Peyer's patch (tissue), 4 donors: Measurements from ENCODE around the gene TMPRSS3. TPM values are rescaled to one million over a fixed set of nuclear protein-coding genes. Genes with fewer than 3 reads are reported as not detected.

Source experiments
- DNase-seq, 3 donors: peaks; one replicate each; pipeline ENCODE4 v3.0.0-alpha.2; 2017 to 2019
- H3K27ac ChIP-seq, 4 donors: fragments of 200-600 bp; sonication (generic); one replicate each; pipeline ENCODE4 v1.5.1; 2016 to 2019
- H3K27me3 ChIP-seq, 2 donors: fragments of 200-600 bp; sonication (generic); one replicate each; pipeline ENCODE4 v1.5.1; 2019
- H3K36me3 ChIP-seq, 3 donors: fragments of 200-600 bp; sonication (generic); one replicate each; pipeline ENCODE4 v1.5.1; 2016 to 2019
- H3K4me1 ChIP-seq, 4 donors: fragments of 200-600 bp; sonication (generic); one replicate each; pipeline ENCODE4 v1.5.1; 2016 to 2019
- H3K4me3 ChIP-seq, 4 donors: fragments of 200-600 bp; sonication (generic); 1 replicate in 3 of 4; 2 replicates in 1 of 4; pipeline ENCODE4 v1.5.1; 2016 to 2019; ENCODE audit warnings: mild to moderate bottlenecking in 1 of 4
- H3K9me3 ChIP-seq, 4 donors: fragments of 200-600 bp; sonication (generic); one replicate each; pipeline ENCODE4 v1.5.1; 2016 to 2019; ENCODE audit warnings: mild to moderate bottlenecking in 1 of 4
- CTCF ChIP-seq, 6 experiments: fragments of 450-650 bp in 4 of 6; fragments of 200-600 bp in 2 of 6; sonication (generic) in 1 of 6; IDR thresholded peaks; one replicate each; pipeline ENCODE4 v1.5.1; 2017 to 2019; ENCODE audit warnings: antibody characterized with exemption in 6 of 6, mild to moderate bottlenecking in 3 of 6, moderate library complexity in 1 of 6
- POLR2A ChIP-seq, 2 donors: fragments of 450-650 bp; IDR thresholded peaks; one replicate each; pipeline ENCODE4 v1.5.1; 2017; ENCODE audit warnings: antibody characterized with exemption in 2 of 2, mild to moderate bottlenecking in 2 of 2, moderate library complexity in 2 of 2
- total RNA-seq, 4 donors: library from RNA; depleted of rRNA; stranded (reverse); fragments of >200 nt; gene quantifications; one replicate each; pipeline ENCODE4 v1.1.0, GENCODE V29; 2016

TMPRSS3 gene
- total RNA-seq, 4 donors from 2014 or later = 0.54 to 2.5 TPM; not detected in 2

- Histone ChIP-seq H3K27ac (no peak overlapping the region), H3K9me3 (no peaks in the 10 kb centered on the region), H3K4me1 (no peaks in the 10 kb centered on the region), H3K36me3 (no peaks in the 10 kb centered on the region), H3K4me3 (no peak overlapping the region), H3K27me3 (no peaks in the 10 kb centered on the region)
- DNase-seq = peak in 2 of 3 donors; percentile 16 to 34
- TF ChIP-seq POLR2A (IDR thresholded peaks at IDR 0.05) (no peak), CTCF (IDR thresholded peaks at IDR 0.05) (no peak)
These were observed 43.3 kb downstream of the TMPRSS3 start for GRCh38 chr21:42352441-42353095.

DNA sequence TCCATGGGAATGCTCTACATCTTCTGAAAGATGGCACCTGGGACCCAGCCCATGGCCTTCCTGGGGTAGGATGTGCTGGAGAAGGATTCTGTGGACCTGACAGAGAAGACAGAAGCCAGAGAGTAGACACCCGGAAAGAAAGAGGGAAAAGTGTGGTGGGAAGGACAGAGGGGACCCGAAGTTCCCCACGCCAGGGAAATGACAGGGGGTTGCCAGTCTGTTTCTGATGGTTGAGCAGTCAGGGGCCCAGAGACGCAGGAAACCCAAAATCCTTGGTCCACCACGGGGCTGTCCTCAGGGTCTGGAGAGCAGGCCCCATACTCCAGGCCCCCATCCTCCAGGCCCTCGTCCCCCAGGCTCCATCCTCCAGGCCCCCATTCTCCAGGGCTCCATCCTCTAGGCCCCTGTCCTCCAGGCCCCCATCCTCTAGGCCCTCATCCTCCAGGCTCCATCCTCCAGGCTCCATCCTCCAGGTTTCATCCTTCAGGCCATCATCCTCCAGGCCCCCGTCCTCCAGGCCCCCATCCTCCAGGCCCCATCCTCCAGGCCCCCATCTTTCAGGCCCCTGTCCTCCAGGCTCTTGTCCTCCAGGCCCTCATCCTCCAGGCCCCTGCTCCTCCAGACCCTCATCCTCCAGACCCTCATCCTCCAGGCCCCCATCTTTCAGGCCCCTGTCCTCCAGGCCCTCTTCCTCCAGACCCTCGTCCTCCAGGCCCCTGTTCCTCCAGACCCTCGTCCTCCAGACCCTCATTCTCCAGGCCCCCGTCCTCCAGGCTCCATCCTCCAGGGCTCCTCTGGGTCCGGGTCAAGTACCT, 44.0 kb downstream of the TMPRSS3 start:
- no peaks in the 10 kb centered on the region for H3K36me3 ChIP-seq
- no peak for TF ChIP-seq POLR2A (IDR thresholded peaks at IDR 0.05)
- no peak for TF ChIP-seq CTCF (IDR thresholded peaks at IDR 0.05)
- H3K9me3 ChIP-seq = no peaks in the 10 kb centered on the region
- H3K4me3 ChIP-seq = no peak overlapping the region
- DNase-seq = peak in 2 of 3 donors; percentile 22 to 38
- H3K27ac ChIP-seq = no peak overlapping the region
- H3K27me3 ChIP-seq = no peaks in the 10 kb centered on the region
- H3K4me1 ChIP-seq = no peaks in the 10 kb centered on the region

DNA sequence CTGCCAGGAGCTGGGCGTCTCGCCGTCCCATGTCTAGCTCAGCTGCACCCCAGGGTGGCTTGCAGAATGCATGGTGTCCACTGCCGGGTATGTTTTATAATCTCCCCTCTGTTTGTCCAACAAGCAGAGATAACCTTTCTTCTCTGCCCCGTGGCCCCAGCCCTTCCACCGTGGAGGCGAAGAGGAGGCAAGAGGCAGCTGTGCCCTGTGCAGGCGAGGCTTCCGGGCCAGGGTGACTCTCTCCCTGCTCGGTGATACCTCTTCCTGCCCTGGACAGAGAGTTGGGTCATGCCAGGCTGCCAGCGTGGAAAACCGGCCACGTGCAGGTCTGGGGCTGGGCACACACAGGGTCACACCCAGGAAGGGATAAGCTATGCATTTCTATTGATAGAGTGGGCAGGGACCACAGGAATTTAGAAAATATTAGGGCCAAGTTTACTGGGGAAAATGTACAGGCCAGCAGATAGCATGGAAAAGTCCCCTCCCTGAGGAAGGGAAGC, 44.9 kb downstream of the TMPRSS3 start, which contains the start of gene TFF2:
TSS of gene TFF2 (minus strand) at position 68 of the 500 bp plus-strand sequence. CDS start at position 31, 37 bp downstream.
- TF ChIP-seq CTCF (IDR thresholded peaks at IDR 0.05) (no peak), POLR2A (IDR thresholded peaks at IDR 0.05) (no peak)
- H3K27ac ChIP-seq = no peak within 1 kb of the TSS
- H3K9me3 ChIP-seq = no peaks in the 10 kb centered on the region
- no peak within 1 kb of the TSS for H3K4me3 ChIP-seq
- H3K27me3 ChIP-seq = no peaks in the 10 kb centered on the region
- H3K36me3 ChIP-seq = no peaks in the 10 kb centered on the region
- DNase-seq = peak in 1 of 3 donors; percentile 48
- no peaks in the 10 kb centered on the region for H3K4me1 ChIP-seq

GRCh38 chr21:42350318-42350910, 45.4 kb downstream of the TMPRSS3 start:
- peak in 1 of 3 donors; percentile 22 for DNase-seq
- no peaks in the 10 kb centered on the region for H3K4me1 ChIP-seq
- H3K4me3 ChIP-seq = no peak overlapping the region
- H3K27ac ChIP-seq = no peak overlapping the region
- no peaks in the 10 kb centered on the region for H3K27me3 ChIP-seq
- no peak for TF ChIP-seq CTCF (IDR thresholded peaks at IDR 0.05)
- no peak for TF ChIP-seq POLR2A (IDR thresholded peaks at IDR 0.05)
- no peaks in the 10 kb centered on the region for H3K36me3 ChIP-seq
- no peaks in the 10 kb centered on the region for H3K9me3 ChIP-seq

DNA sequence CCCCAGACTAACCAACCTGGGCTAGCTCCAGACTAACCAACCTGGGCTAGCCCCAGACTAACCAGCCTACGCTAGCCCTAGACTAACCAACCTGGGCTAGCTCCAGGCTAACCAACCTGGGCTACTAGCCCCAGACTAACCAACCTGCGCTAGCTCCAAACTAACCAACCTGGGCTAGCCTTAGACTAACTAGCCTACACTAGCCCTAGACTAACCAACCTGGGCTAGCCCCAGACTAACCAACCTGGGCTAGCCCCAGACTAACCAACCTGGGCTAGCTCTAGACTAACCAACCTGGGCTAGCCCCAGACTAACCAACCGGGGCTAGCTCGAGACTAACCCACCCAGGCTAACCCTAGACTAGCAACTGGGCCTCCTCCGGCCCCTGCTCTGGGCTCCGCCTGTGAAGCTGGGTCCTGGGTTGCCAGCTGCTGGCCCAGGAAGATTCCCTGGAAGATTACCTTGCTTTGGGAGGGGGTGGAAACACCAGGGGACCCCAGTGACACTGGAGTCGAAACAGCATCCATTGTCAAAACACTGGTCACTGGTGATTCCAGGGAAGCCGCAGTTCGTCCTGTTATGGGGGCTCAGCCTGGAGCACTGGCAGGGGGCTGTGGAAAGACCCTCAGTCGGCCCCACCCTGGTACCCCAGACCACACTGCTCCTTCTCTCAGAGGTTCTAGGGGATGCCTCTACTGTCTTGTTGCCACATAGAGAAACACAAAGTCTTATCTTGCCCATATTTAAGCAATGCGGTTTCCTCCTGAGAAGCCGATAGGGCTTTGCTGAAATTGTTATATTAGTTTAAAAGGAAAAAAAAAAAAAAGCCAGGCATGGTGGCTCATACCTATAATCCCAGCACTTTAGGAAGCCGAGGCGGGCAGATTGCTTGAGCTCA, 46.2 kb downstream of the TMPRSS3 start:
- peak in 1 of 3 donors; percentile 25 for DNase-seq
- Histone ChIP-seq H3K4me1 (no peaks in the 10 kb centered on the region), H3K36me3 (no peaks in the 10 kb centered on the region), H3K9me3 (no peaks in the 10 kb centered on the region), H3K27me3 (no peaks in the 10 kb centered on the region), H3K4me3 (no peak overlapping the region), H3K27ac (no peak overlapping the region)
- no peak for TF ChIP-seq POLR2A (IDR thresholded peaks at IDR 0.05)
- TF ChIP-seq CTCF (IDR thresholded peaks at IDR 0.05) = no peak
